Heart left ventricle (tissue), 16 donors: ENCODE measurements around the gene ARHGEF28. TPM values are rescaled to one million over a fixed set of nuclear protein-coding genes. Genes with fewer than 3 reads are reported as not detected.

Source experiments
- ATAC-seq, 4 donors: fragments of 200-7000 bp; cut with Tn5 transposase; one replicate each; pipeline ENCODE4 v1.9.1; 2020 to 2022; ENCODE audit warnings: moderate library complexity in 4 of 4, mild to moderate bottlenecking in 3 of 4, moderate number of reproducible peaks in 1 of 4
- DNase-seq, 5 donors: peaks; one replicate each; pipeline ENCODE4 v3.0.0-alpha.2; 2020
- H3K27ac ChIP-seq, 12 donors: fragments of 200-600 bp; sonication (generic) in 4 of 12; one replicate each; pipeline versions ENCODE4 v1.5.0 to v1.8.0; 2016 to 2022; ENCODE audit warnings: mild to moderate bottlenecking in 2 of 12
- H3K27me3 ChIP-seq, 9 donors: fragments of 200-600 bp; sonication (generic) in 2 of 9; one replicate each; pipeline versions ENCODE4 v1.5.1 to v1.8.0; 2016 to 2022; ENCODE audit warnings: mild to moderate bottlenecking in 3 of 9
- H3K36me3 ChIP-seq, 9 donors: fragments of 200-600 bp; sonication (generic) in 2 of 9; one replicate each; pipeline versions ENCODE4 v1.5.0 to v1.8.0; 2018 to 2022; ENCODE audit warnings: mild to moderate bottlenecking in 2 of 9
- H3K4me1 ChIP-seq, 12 donors: fragments of 200-600 bp; sonication (generic) in 4 of 12; one replicate each; pipeline versions ENCODE4 v1.5.0 to v1.8.0; 2016 to 2022; ENCODE audit warnings: mild to moderate bottlenecking in 3 of 12
- H3K4me3 ChIP-seq, 12 donors: fragments of 200-600 bp; sonication (generic) in 4 of 12; one replicate each; pipeline versions ENCODE4 v1.5.0 to v1.8.0; 2017 to 2022; ENCODE audit warnings: mild to moderate bottlenecking in 9 of 12, moderate library complexity in 4 of 12
- H3K9me3 ChIP-seq, 12 donors: fragments of 200-600 bp; sonication (generic) in 4 of 12; one replicate each; pipeline versions ENCODE4 v1.5.0 to v1.8.0; 2016 to 2022; ENCODE audit warnings: mild to moderate bottlenecking in 1 of 12
- CTCF ChIP-seq, 12 donors: fragments of 200-600 bp; sonication (generic) in 4 of 12; IDR thresholded peaks; one replicate each; pipeline versions ENCODE4 v1.5.0 to v1.8.0; 2018 to 2022; ENCODE audit warnings: antibody characterized with exemption in 12 of 12, mild to moderate bottlenecking in 5 of 12
- POLR2A ChIP-seq, 2 donors: fragments of 450-650 bp; IDR thresholded peaks; one replicate each; pipeline ENCODE4 v1.6.1; 2017; ENCODE audit warnings: antibody characterized with exemption in 2 of 2, mild to moderate bottlenecking in 2 of 2, moderate library complexity in 2 of 2
- WGBS, 4 donors: extraction: QIAGEN DNeasy Blood & Tissue Kit in 2 of 4; methylation state at CpG; one replicate each; pipeline versions ENCODE4 v1.1.5 to v1.1.7; 2013 to 2018; 5-methylcytosine and 5-hydroxymethylcytosine counted together
- intact Hi-C, 10 donors: fragments of 100-400 bp; cut with DNase I; formaldehyde crosslinking; loops; one replicate each; pipeline versions ENCODE4 v1.11.1 to v1.14.2; 2022
- polyA plus RNA-seq, 2 donors: library from polyadenylated mRNA; stranded (reverse); fragments of 200-250 nt; gene quantifications; one replicate each; pipeline ENCODE4 v1.2.3, GENCODE V29; 2013
- total RNA-seq, 9 donors: library from RNA; depleted of rRNA in 2 of 9; stranded (reverse); fragments of >200 nt in 2 of 9; fragmentation: NEBNext Ultra II Directional in 3 of 9; extraction: Animal tissue kit (Norgen Biotek cat#: 25700) in 3 of 9; gene quantifications; one replicate each; pipeline versions ENCODE4 v1.1.0 to v1.2.4, GENCODE V29; 2016 to 2023
- donor health status: ischemic (EF 13 %, LVEDD 7.1; RV severe dilation, severe dysfunction).
- donor health status: healthy with polysubstance abuse.
- donor health status: DM: no; HTN: yes; CAD: no.
- donor health status: DM: no; HTN: no; CAD: no.
- donor health status: ischemic (EF 25% LVEDD 6.9; RV normal size, moderate dysfunction).
- donor health status: ischemic (EF 25% LVEDD 5.7; RV mildly dilated, moderate dysfunction).
- donor health status: healthy.
- donor health status: DM: yes; HTN: yes; CAD: no.
- donor health status: ischemic (EF 35%, LVEDD 5.7; RV mildly dilated, moderate dysfunction).
- donor health status: nonischemic (EF 11% LVEDD 7.7; RV severe dilation, severe dysfunction).
- donor health status: DM: yes; HTN: yes; CAD: no.
- donor health status: PGD.
- donor health status: ischemic (EF 29% LVEDD 5.4; RV normal size, mild dysfunction).
- donor health status: nonischemic (EF 23%, LVEDD 6.1; RV moderate dilation, normal function).

The ARHGEF28 gene
- total and polyA plus RNA-seq, 11 donors = 0.51 to 7.7 (median 1.7) TPM

GRCh38 chr5:73633060-73633459 is 7.1 kb downstream of the ARHGEF28 start:
- H3K4me3 ChIP-seq = no peak overlapping the region
- 86 to 89% (median 88%) methylated on average over 5 of the region's 5 CpGs for WGBS, 4 donors
- TF ChIP-seq CTCF (IDR thresholded peaks at IDR 0.05) = no peak
- no peak for TF ChIP-seq POLR2A (IDR thresholded peaks at IDR 0.05)
- H3K27ac ChIP-seq = no peak overlapping the region
- ATAC-seq (no peak), DNase-seq (no peak)
- H3K4me1 ChIP-seq = no peaks in the 10 kb centered on the region
- peaks cover 0 to 6% (median 0%) of the 10 kb centered on the region in 9 donors for H3K27me3 ChIP-seq
- intact Hi-C loops = no loop called here
- no peaks in the 10 kb centered on the region for H3K36me3 ChIP-seq
- H3K9me3 ChIP-seq = no peaks in the 10 kb centered on the region

GRCh38 chr5:73636408-73636807 is 10.4 kb downstream of the ARHGEF28 start:
- Histone ChIP-seq H3K27ac (no peak overlapping the region), H3K27me3 (no peaks in the 10 kb centered on the region), H3K9me3 (no peaks in the 10 kb centered on the region), H3K36me3 (no peaks in the 10 kb centered on the region), H3K4me1 (peaks cover 0 to 6% (median 0%) of the 10 kb centered on the region in 12 donors), H3K4me3 (no peak overlapping the region)
- ATAC-seq (no peak), DNase-seq (no peak)
- TF ChIP-seq POLR2A (IDR thresholded peaks at IDR 0.05) (no peak), CTCF (IDR thresholded peaks at IDR 0.05) (no peak)
- 74 to 90% (median 82%) methylated on average over 3 of the region's 3 CpGs for WGBS, 4 donors
- intact Hi-C loops = no loop called here

GRCh38 chr5:73637565-73637964 is 11.6 kb downstream of the ARHGEF28 start:
- Histone ChIP-seq H3K27me3 (no peaks in the 10 kb centered on the region), H3K36me3 (no peaks in the 10 kb centered on the region), H3K4me1 (peaks cover 0 to 6% (median 0%) of the 10 kb centered on the region in 12 donors), H3K9me3 (no peaks in the 10 kb centered on the region), H3K4me3 (no peak overlapping the region), H3K27ac (no peak overlapping the region)
- TF ChIP-seq POLR2A (IDR thresholded peaks at IDR 0.05) (no peak), CTCF (IDR thresholded peaks at IDR 0.05) (no peak)
- DNase-seq = no peak
- ATAC-seq = no peak
- intact Hi-C loops = no loop called here
- WGBS, 4 donors = 78 to 97% (median 83%) methylated on average over 2 of the region's 2 CpGs

GRCh38 chr5:73638344-73639095 is 12.5 kb downstream of the ARHGEF28 start:
- Histone ChIP-seq H3K36me3 (no peaks in the 10 kb centered on the region), H3K4me3 (no peak overlapping the region), H3K27ac (no peak overlapping the region), H3K9me3 (no peaks in the 10 kb centered on the region), H3K4me1 (peaks cover 0 to 6% (median 0%) of the 10 kb centered on the region in 12 donors), H3K27me3 (no peaks in the 10 kb centered on the region)
- DNase-seq (no peak), ATAC-seq (no peak)
- 63 to 70% (median 67%) methylated on average over 4 of the region's 4 CpGs for WGBS, 4 donors
- intact Hi-C loops = no loop called here
- TF ChIP-seq POLR2A (IDR thresholded peaks at IDR 0.05) (no peak), CTCF (IDR thresholded peaks at IDR 0.05) (no peak)
